ENCODE data around the gene FABP1. TPM values are rescaled to one million over a fixed set of nuclear protein-coding genes. Genes with fewer than 3 reads are reported as not detected.

Gene FABP1
- polyA plus RNA-seq, 4 donors = 18.6 to 72.2 (median 23.2) TPM

- DNase-seq (ENCODE audit: low read depth in 4 of 4, low spot score in 2 of 4) = no peak
Observed at GRCh38 chr2:88116669-88117432, 11.0 kb downstream of the FABP1 start.

- DNase-seq (ENCODE audit: low read depth in 4 of 4, low spot score in 2 of 4) = no peak
Observed at GRCh38 chr2:88115825-88116518, 11.9 kb downstream of the FABP1 start.

GRCh38 chr2:88114889-88115288, 13.0 kb downstream of the FABP1 start:
- DNase-seq (ENCODE audit: low read depth in 4 of 4, low spot score in 2 of 4) = no peak

GRCh38 chr2:88113069-88113468, 14.8 kb downstream of the FABP1 start:
- DNase-seq (ENCODE audit: low read depth in 4 of 4, low spot score in 2 of 4) = no peak

- DNase-seq (ENCODE audit: low read depth in 4 of 4, low spot score in 2 of 4) = no peak
Observed at GRCh38 chr2:88110830-88111229, 17.0 kb downstream of the FABP1 start.

- no peak for DNase-seq (ENCODE audit: low read depth in 4 of 4, low spot score in 2 of 4)
Observed at GRCh38 chr2:88108796-88109195, 19.1 kb downstream of the FABP1 start.

GRCh38 chr2:88100489-88100858, 27.4 kb downstream of the FABP1 start:
- no peak for DNase-seq (ENCODE audit: low read depth in 4 of 4, low spot score in 2 of 4)

- no peak for DNase-seq (ENCODE audit: low read depth in 4 of 4, low spot score in 2 of 4)
Observed at GRCh38 chr2:88099798-88100488, 27.9 kb downstream of the FABP1 start.

- no peak for DNase-seq (ENCODE audit: low read depth in 4 of 4, low spot score in 2 of 4)
Observed at GRCh38 chr2:88098558-88098900, 29.3 kb downstream of the FABP1 start.

- no peak for DNase-seq (ENCODE audit: low read depth in 4 of 4, low spot score in 2 of 4)
Observed at GRCh38 chr2:88097891-88098557, 29.8 kb downstream of the FABP1 start.

GRCh38 chr2:88097192-88097591, 30.7 kb downstream of the FABP1 start:
- DNase-seq (ENCODE audit: low read depth in 4 of 4, low spot score in 2 of 4) = no peak

GRCh38 chr2:88096708-88097107, 31.2 kb downstream of the FABP1 start:
- DNase-seq (ENCODE audit: low read depth in 4 of 4, low spot score in 2 of 4) = no peak

- no peak for DNase-seq (ENCODE audit: low read depth in 4 of 4, low spot score in 2 of 4)
Observed at GRCh38 chr2:88095022-88095421, 32.8 kb downstream of the FABP1 start.

- no peak for DNase-seq (ENCODE audit: low read depth in 4 of 4, low spot score in 2 of 4)
Observed at GRCh38 chr2:88092773-88093172, 35.1 kb downstream of the FABP1 start.

- no peak for DNase-seq (ENCODE audit: low read depth in 4 of 4, low spot score in 2 of 4)
Observed at GRCh38 chr2:88091943-88092342, 35.9 kb downstream of the FABP1 start.

- no peak for DNase-seq (ENCODE audit: low read depth in 4 of 4, low spot score in 2 of 4)
Observed at GRCh38 chr2:88090446-88091283, 37.2 kb downstream of the FABP1 start.

- DNase-seq (ENCODE audit: low read depth in 4 of 4, low spot score in 2 of 4) = no peak
Observed at GRCh38 chr2:88088999-88089398, 38.9 kb downstream of the FABP1 start.

GRCh38 chr2:88087763-88088162, 40.1 kb downstream of the FABP1 start:
- DNase-seq (ENCODE audit: low read depth in 4 of 4, low spot score in 2 of 4) = no peak

GRCh38 chr2:88087073-88087472, 40.8 kb downstream of the FABP1 start:
- no peak for DNase-seq (ENCODE audit: low read depth in 4 of 4, low spot score in 2 of 4)

GRCh38 chr2:88086401-88086800, 41.5 kb downstream of the FABP1 start:
- no peak for DNase-seq (ENCODE audit: low read depth in 4 of 4, low spot score in 2 of 4)
